Liver (tissue), 3 donors: Measurements from ENCODE around the gene PTPN2.

Experiments used
- ATF3 ChIP-seq: IDR thresholded peaks from 2 replicates; pipeline ENCODE4 v1.6.1; 2016; ENCODE audit warnings: antibody characterized with exemption
- CTCF ChIP-seq: fragments of 150-350 bp; IDR thresholded peaks from 2 replicates; pipeline ENCODE4 v1.5.1; 2017; ENCODE audit warnings: improper control_type of control experiment, low read depth, low read length; ENCODE audit not compliant: missing input control
- FOXA1 ChIP-seq: IDR thresholded peaks from 2 replicates; pipeline ENCODE4 v1.6.1; 2016; ENCODE audit warnings: antibody characterized with exemption
- JUND ChIP-seq, 2 donors: IDR thresholded peaks; 2 replicates each; pipeline ENCODE4 v1.6.1; 2016; ENCODE audit warnings: antibody characterized with exemption in 2 of 2
- MAX ChIP-seq: IDR thresholded peaks from 2 replicates; pipeline ENCODE4 v1.6.1; 2016; ENCODE audit warnings: antibody characterized with exemption
- REST ChIP-seq: IDR thresholded peaks from 2 replicates; pipeline ENCODE4 v1.6.1; 2016; ENCODE audit warnings: antibody characterized with exemption, mild to moderate bottlenecking
- donor health status: healthy.
- donor health status: healthy.

GRCh38 chr18:12779456-12779855, 104.6 kb downstream of the PTPN2 start:
- no peak for TF ChIP-seq REST
- TF ChIP-seq CTCF, result no peak
- TF ChIP-seq ATF3, result no peak
- no peak for TF ChIP-seq FOXA1
- no peak for TF ChIP-seq JUND (IDR thresholded peaks at IDR 0.05)
- no peak for TF ChIP-seq MAX
